Skeletal muscle satellite cell (primary cell): ENCODE data around the gene PRKD2.

Experiments used
- H3K27me3 ChIP-seq: 2 replicates; pipeline ENCODE4 v1.7.0; 2013; ENCODE audit warnings: low read length; ENCODE audit not compliant: control insufficient read depth, insufficient read depth
- H3K36me3 ChIP-seq: 2 replicates; pipeline ENCODE4 v1.7.0; 2013; ENCODE audit warnings: mild to moderate bottlenecking, control low read depth, low read length; ENCODE audit not compliant: insufficient read depth
- H3K4me1 ChIP-seq: 2 replicates; pipeline ENCODE4 v1.7.0; 2013; ENCODE audit warnings: low read length; ENCODE audit not compliant: control insufficient read depth, insufficient read depth
- H3K4me2 ChIP-seq: 2 replicates; pipeline ENCODE4 v1.7.0; 2013; ENCODE audit warnings: mild to moderate bottlenecking, low read length
- H3K4me3 ChIP-seq: 2 replicates; pipeline ENCODE4 v1.7.0; 2013; ENCODE audit warnings: low read length
- H3K9ac ChIP-seq: 2 replicates; pipeline ENCODE4 v1.7.0; 2013; ENCODE audit warnings: mild to moderate bottlenecking, low read depth, low read length, moderate library complexity
- H3K9me3 ChIP-seq: replicated peaks from 2 replicates; pipeline ENCODE4 v1.7.0; 2013; ENCODE audit warnings: mild to moderate bottlenecking, control low read depth, low read length

PRKD2 gene

DNA sequence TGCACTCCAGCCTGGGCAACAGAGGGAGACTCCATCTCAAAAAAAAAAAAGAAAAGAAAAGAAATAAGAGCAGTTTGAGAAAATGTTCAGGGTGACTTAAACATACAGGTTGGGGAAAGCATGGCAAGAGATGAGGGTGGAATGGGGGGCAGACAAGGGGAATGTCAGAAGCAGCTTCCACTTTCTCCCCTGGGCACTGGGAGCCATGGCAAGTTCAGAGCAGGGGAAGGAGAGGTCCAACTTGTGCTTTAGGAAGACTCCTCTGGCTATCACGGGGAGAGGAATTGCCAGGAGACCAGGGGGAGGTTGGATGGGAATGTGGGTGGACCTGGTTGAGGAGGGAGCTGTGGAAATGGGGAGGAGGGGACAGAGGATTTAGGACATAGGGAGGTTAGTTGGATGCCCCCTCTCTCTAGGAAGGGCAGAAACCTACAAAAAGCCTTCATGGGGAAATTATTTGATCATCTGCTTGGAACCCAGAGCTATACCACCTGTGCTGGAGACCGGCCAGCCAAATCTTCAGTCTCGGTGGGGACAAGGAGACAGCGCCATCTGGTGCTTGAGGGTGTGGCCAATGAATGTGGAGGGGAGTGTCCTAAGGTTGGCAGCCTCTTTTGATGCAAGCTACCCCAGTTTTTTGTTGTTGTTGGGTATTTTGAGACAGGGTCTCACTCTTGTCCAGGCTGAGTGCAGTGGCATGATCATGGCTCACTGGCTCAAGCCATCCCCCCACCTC, 36.7 kb upstream of the PRKD2 start:
- no peaks in the 10 kb centered on the region for H3K9me3 ChIP-seq
- peaks cover 4% of the 10 kb centered on the region for H3K4me1 ChIP-seq
- H3K4me2 ChIP-seq = no peak overlapping the region
- H3K27me3 ChIP-seq = no peaks in the 10 kb centered on the region
- H3K36me3 ChIP-seq = peaks cover 25% of the 10 kb centered on the region
- H3K4me3 ChIP-seq = no peak overlapping the region
- no peak overlapping the region for H3K9ac ChIP-seq

DNA sequence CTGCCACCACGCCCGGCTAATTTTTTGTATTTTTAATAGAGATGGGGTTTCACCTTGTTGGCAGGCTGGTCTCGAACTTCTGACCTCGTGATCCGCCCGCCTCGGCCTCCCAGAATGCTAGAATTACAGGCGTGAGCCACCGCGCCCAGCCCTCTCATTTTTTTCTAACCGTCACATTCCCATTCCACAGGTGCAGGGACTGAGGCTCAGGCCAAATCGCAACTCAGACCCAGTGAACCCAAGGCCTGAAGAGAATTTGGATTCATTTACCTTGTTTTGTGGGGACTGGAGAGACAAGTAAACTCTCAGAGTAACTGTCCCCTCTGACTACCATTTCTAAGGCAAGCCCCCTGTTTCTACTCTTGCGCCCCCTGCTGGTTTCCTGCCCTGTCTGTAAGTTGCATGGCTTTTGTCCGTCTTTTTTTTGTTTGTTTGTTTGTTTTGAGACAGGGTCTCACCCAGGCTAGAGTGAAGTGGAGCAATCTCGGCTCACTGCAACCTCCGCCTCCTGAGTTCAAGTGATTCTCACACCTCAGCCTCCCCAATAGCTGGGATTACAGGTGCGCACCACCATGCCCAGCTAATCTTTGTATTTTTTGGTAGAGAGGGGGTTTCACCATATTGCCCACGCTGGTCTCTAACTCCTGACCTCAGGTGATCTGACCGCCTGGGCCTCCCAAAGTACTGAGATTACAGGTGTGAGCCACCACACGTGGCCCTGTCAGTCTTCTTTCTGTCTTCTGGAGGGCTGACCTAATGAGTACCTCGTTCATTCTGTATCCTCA, 31.6 kb upstream of the PRKD2 start:
- Histone ChIP-seq H3K9ac (no peak overlapping the region), H3K4me3 (no peak overlapping the region), H3K27me3 (no peaks in the 10 kb centered on the region), H3K4me1 (peaks cover 17% of the 10 kb centered on the region), H3K4me2 (no peak overlapping the region), H3K36me3 (peaks cover 13% of the 10 kb centered on the region), H3K9me3 (no peaks in the 10 kb centered on the region)

DNA sequence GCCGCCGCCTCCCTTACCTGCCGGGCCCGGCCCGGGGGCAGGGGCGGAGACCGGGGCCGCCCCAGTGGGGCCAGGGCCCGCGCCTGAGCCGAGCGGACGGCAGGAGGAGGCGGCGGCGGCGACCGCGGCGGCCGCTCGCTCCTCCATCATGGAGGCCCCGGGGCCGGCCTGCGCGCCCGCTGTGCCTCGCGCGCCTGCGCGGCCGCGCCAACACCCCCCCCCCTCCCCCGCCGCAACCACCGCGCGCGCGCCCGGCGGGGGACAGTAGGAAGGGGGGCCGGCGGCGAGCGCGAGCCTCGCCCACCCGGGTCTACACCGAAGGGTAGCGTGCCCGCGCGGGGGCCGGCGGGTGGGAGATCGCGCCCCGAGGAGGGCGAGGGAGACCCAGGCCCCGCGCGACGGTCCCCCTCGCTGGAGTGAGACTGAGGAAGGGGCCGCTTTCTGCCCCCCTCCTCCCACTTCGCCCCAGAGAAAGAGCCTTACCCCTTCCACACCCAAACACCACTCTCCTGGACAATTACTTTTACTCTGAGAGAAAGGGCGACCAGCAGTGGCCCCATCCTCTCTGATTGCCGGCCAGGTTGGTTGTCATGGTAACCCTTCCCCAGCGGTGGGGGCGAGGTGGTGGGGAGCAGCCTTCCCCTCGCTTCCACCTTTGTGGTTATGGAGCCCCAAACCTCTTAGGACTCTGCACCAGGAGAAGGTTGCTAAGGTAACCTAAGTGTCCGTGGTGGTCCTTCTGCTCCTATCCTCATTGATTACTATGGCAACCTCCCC, 29.6 kb upstream of the PRKD2 start, which contains the start of gene STRN4:
TSS of gene STRN4 (minus strand) at position 170 of the 777 bp plus-strand sequence. CDS start at position 150, 20 bp downstream.
- Histone ChIP-seq H3K9me3 (no peaks in the 10 kb centered on the region), H3K27me3 (no peaks in the 10 kb centered on the region), H3K36me3 (peaks cover 13% of the 10 kb centered on the region), H3K4me2 (peak within 1 kb of the TSS; percentile 91), H3K9ac (peak within 1 kb of the TSS; percentile 99), H3K4me1 (peaks cover 17% of the 10 kb centered on the region), H3K4me3 (peak within 1 kb of the TSS; percentile 98)

DNA sequence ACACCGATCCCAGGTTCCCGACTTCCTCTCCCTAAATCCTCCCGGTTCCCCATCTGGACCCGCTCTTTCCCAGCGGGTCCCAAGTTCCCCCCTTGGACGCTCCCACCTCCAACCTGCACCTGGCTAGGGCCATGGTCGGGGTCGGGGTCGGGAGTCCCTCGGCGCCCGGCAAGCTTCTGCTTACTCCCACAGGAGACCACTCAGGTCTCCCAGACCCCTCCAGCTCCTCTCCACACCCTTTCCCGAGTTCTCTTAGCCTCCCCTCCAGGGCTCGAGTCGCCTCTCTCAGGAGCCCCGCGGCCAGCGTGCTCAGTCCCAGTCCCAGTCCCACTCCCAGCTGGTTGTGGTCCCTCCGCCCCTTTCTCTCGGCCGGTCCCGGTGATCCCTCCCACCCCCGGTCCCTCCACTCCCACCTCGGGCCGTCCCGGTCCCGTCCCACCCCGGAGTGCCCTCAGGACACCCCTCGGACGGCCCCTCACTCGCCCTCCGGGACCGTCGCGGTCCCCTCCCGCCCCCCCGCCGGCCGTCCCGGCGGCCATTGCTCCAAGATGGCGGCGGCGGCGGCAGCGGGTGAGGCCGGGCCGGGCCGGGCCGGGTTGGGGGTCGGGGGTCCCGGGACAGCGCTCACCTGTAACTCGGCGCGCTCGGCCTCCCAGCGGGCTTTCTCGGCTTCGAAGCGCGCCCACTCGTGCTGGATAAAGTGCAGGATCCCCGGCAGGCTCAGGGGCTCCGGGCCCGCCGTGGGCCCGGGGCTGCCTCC, 28.8 kb upstream of the PRKD2 start, which contains the start of gene FKRP:
TSS of gene FKRP (plus strand) at position 537 of the 760 bp plus-strand sequence. CDS start 9,394 bp downstream, outside the sequence.
- H3K4me2 ChIP-seq = peak within 1 kb of the TSS; percentile 91
- peak within 1 kb of the TSS; percentile 99 for H3K9ac ChIP-seq
- peak within 1 kb of the TSS; percentile 98 for H3K4me3 ChIP-seq
- H3K9me3 ChIP-seq = no peaks in the 10 kb centered on the region
- H3K27me3 ChIP-seq = no peaks in the 10 kb centered on the region
- H3K4me1 ChIP-seq = peaks cover 17% of the 10 kb centered on the region
- peaks cover 13% of the 10 kb centered on the region for H3K36me3 ChIP-seq

DNA sequence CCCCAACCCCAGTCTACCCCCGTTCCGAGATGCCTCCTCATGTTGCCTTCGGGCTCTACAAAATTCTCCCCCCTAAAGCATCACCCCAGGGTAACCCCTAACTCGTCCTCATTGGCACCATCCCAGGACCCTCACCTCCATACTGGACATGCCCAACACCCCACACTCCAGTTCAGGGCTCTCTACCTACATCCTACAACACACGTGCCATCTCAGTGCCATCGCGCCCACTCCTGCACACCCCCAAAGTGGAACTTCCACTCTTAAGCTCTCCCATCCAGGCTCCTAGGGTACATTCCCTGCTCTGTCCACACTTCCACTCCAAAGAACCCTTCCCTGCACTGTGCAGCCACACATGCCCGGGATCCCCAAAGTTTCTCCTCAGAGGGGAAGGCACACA, 28.1 kb upstream of the PRKD2 start:
- Histone ChIP-seq H3K4me1 (peaks cover 17% of the 10 kb centered on the region), H3K9me3 (no peaks in the 10 kb centered on the region), H3K9ac (peak overlapping the region; percentile 99)

DNA sequence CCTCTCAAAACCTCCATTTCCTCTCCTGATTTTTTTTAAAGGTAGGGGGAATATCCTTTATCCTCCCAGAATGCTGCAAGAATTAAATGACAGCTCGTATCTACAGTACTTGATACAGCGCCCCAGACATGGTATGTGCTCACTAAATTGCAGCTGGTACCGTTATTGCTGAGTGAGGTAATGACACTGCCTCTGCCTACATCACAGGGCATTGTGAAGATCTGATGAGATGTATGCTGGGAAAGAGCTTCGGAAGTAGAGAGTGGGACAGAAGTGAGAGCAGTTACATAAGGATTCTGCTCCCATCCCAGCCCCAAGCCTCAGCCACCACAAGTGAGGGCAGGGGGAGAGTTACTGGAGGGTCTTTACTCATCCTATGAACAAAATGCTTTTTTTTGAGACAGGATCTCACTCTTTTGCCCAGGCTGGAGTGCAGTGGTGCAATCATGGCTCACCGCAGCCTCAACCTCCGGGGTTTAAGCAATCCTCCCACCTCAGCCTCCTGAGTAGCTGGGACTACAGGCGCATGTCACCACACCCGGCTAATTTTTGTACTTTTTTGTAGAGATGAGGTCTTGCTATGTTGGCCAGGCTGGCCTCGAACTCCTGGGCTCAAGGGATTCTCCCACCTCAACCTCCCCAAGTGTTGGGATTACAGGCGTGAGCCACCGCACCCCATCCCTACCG, 27.2 kb upstream of the PRKD2 start:
- peak overlapping the region; percentile 91 for H3K4me2 ChIP-seq
- no peaks in the 10 kb centered on the region for H3K9me3 ChIP-seq
- H3K36me3 ChIP-seq = peaks cover 17% of the 10 kb centered on the region
- peak overlapping the region; percentile 98 for H3K4me3 ChIP-seq
- H3K27me3 ChIP-seq = no peaks in the 10 kb centered on the region
- H3K4me1 ChIP-seq = peaks cover 23% of the 10 kb centered on the region
- no peak overlapping the region for H3K9ac ChIP-seq

More for the DNA sequence above, 28.1 kb upstream of the PRKD2 start:
- H3K4me2 ChIP-seq = peak overlapping the region; percentile 91
- peak overlapping the region; percentile 98 for H3K4me3 ChIP-seq
- no peaks in the 10 kb centered on the region for H3K27me3 ChIP-seq
- H3K36me3 ChIP-seq = peaks cover 13% of the 10 kb centered on the region

DNA sequence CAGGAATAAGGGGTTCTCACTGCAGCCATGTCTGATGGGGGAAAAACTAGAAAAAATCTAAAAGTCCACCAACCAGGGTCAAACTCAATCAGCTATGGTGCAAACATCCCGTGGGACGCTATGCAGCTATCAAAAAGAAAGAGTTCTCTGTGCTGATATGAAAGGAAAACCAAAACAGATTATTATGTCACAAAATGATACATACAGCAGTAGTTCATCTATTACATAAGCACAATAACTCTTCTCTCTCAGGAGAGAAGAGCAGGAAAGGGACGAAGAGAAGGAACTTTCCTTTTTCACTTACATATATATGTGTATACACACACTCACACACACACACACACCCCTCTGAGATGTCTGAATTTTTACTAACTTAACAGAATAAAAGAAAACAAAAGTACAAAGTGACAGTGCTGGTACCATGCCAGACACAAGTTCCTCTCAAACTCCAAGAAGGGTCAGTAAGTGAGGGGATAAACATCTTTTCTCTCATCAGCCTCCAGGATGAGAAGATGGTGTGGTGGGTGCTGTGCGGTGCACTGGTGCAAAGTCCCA, 26.1 kb upstream of the PRKD2 start:
- Histone ChIP-seq H3K36me3 (peaks cover 22% of the 10 kb centered on the region), H3K9ac (no peak overlapping the region), H3K9me3 (no peaks in the 10 kb centered on the region), H3K4me1 (peaks cover 28% of the 10 kb centered on the region), H3K4me3 (no peak overlapping the region), H3K4me2 (no peak overlapping the region), H3K27me3 (no peaks in the 10 kb centered on the region)

DNA sequence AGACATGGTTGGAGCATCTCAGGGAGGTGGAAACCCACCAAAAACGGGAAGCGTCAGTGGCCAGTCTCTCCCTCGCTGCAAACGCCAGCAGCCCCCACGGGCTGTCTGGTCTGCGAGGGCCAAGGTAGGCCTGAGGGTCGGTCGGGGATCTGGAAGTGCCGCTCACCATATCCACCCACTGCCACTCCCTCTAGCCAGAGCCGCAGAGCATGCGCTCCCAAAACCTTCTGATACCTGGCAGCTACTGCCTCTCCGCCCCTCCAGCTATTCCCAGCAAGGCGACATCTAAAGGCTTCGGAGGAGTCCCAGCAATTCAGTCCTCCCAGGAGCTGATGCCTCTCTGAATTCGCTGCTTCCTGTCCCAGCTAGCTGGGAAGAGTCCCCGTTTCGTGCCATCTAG, 24.5 kb upstream of the PRKD2 start:
- H3K4me3 ChIP-seq = no peak overlapping the region
- H3K36me3 ChIP-seq = peaks cover 37% of the 10 kb centered on the region
- H3K9ac ChIP-seq = no peak overlapping the region
- no peaks in the 10 kb centered on the region for H3K27me3 ChIP-seq
- H3K9me3 ChIP-seq = no peaks in the 10 kb centered on the region
- H3K4me2 ChIP-seq = no peak overlapping the region
- H3K4me1 ChIP-seq = peaks cover 23% of the 10 kb centered on the region

DNA sequence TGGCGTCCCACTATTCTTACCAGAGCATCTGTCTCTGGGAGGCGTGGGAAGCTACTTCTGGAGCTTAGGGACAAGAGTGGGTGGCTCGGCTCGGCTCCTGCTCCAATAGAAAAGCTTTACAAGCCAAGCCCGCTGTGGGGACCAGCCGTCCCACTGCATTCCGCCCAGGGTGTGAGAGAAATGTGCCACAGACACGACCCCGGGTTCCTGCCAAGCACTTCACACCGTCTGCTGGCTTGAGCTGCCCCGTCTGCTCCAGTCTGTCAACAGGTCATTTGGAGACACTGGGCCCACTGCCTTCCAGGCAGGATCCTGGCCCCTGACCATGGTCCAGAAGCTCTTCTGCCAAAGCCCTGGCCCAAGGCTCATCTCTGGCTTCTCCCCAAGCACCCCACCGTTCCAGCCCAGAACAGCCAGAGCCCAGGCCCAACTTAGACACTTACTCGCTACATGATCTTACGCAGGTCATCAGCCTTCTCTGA, 22.4 kb upstream of the PRKD2 start:
- H3K9me3 ChIP-seq = no peaks in the 10 kb centered on the region
- H3K4me2 ChIP-seq = no peak overlapping the region
- no peaks in the 10 kb centered on the region for H3K27me3 ChIP-seq
- peaks cover 39% of the 10 kb centered on the region for H3K36me3 ChIP-seq
- H3K4me3 ChIP-seq = no peak overlapping the region
- no peak overlapping the region for H3K9ac ChIP-seq
- peaks cover 16% of the 10 kb centered on the region for H3K4me1 ChIP-seq

DNA sequence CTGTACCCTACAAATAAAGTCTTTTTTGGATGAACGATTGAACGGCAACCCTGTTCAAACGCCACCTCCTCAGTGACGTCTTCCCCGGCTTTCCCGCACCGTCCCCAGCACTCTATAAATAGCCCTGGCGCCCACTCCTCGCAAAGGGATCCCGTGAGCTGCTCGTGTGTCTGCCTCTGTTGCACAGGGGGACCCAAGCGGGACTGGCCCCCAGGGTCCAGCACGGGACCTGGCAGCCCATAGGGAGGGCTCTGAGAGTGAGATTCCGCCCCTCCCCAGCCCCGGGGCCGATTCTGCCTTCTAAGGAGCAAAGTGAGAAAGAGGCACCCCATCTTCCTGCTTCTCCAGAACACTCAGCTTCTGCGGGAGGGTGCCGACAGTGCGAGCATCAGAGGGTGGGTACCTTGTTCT, 20.9 kb upstream of the PRKD2 start:
- peaks cover 54% of the 10 kb centered on the region for H3K36me3 ChIP-seq
- no peak overlapping the region for H3K4me3 ChIP-seq
- H3K4me2 ChIP-seq = no peak overlapping the region
- no peaks in the 10 kb centered on the region for H3K27me3 ChIP-seq
- no peaks in the 10 kb centered on the region for H3K9me3 ChIP-seq
- peaks cover 22% of the 10 kb centered on the region for H3K4me1 ChIP-seq
- H3K9ac ChIP-seq = no peak overlapping the region
